Measurements from ENCODE around the gene KDM1B. TPM values are rescaled to one million over a fixed set of nuclear protein-coding genes. Genes with fewer than 3 reads are reported as not detected.

The KDM1B gene
- total RNA-seq, 2 donors from 2014 or later, result 8.7 to 15.5 TPM

GRCh38 chr6:18269253-18269652 lies 114.0 kb downstream of the KDM1B start:
- no peak overlapping the region for H3K27ac ChIP-seq
- no peaks in the 10 kb centered on the region for H3K9me3 ChIP-seq
- no peak for DNase-seq (ENCODE audit: low spot score)
- H3K4me3 ChIP-seq, result no peak overlapping the region
- H3K36me3 ChIP-seq, result no peaks in the 10 kb centered on the region
- no peak for TF ChIP-seq CTCF (IDR thresholded peaks at IDR 0.05)
- no peaks in the 10 kb centered on the region for H3K27me3 ChIP-seq
- peaks cover 0 to 5% of the 10 kb centered on the region in 2 donors for H3K4me1 ChIP-seq

GRCh38 chr6:18269717-18270116 lies 114.5 kb downstream of the KDM1B start:
- no peak for DNase-seq (ENCODE audit: low spot score)
- no peak overlapping the region for H3K27ac ChIP-seq
- no peaks in the 10 kb centered on the region for H3K9me3 ChIP-seq
- no peak for TF ChIP-seq CTCF (IDR thresholded peaks at IDR 0.05)
- no peaks in the 10 kb centered on the region for H3K36me3 ChIP-seq
- H3K27me3 ChIP-seq, result no peaks in the 10 kb centered on the region
- H3K4me1 ChIP-seq, result peaks cover 0 to 5% of the 10 kb centered on the region in 2 donors
- no peak overlapping the region for H3K4me3 ChIP-seq

GRCh38 chr6:18270216-18270615 lies 115.0 kb downstream of the KDM1B start:
- H3K4me1 ChIP-seq, result peaks cover 0 to 1% of the 10 kb centered on the region in 2 donors
- no peak for DNase-seq (ENCODE audit: low spot score)
- H3K36me3 ChIP-seq, result no peaks in the 10 kb centered on the region
- no peaks in the 10 kb centered on the region for H3K27me3 ChIP-seq
- no peak overlapping the region for H3K4me3 ChIP-seq
- H3K9me3 ChIP-seq, result no peaks in the 10 kb centered on the region
- TF ChIP-seq CTCF (IDR thresholded peaks at IDR 0.05), result no peak
- no peak overlapping the region for H3K27ac ChIP-seq

Other genes starting within 250 kb of the KDM1B start
- gene KIF13A, start 167.8 kb upstream of the KDM1B start, total RNA-seq, result 10 to 100 TPM; 56.6 to 68.3 TPM
- gene NHLRC1, start 32.7 kb upstream of the KDM1B start, total RNA-seq, result 1 to 10 TPM; 1.8 to 2.4 TPM
- gene TPMT, start 345 bp upstream of the KDM1B start, total RNA-seq, result 10 to 100 TPM in 1 of 2 donors, 1 to 10 TPM in 1; 9.0 to 18.4 TPM
- 100 to 1,000 TPM in 1 of 2 donors, 10 to 100 TPM in 1; 94.7 to 109 TPM for gene DEK, start 109.1 kb downstream of the KDM1B start, total RNA-seq
- 10 to 100 TPM in 1 of 2 donors, 1 to 10 TPM in 1; 8.1 to 14.2 TPM for gene RNF144B, start 231.9 kb downstream of the KDM1B start, total RNA-seq